Anterior cingulate cortex (tissue), 58 donors: ENCODE data around the gene FOXI3.

Experiments used
- DNase-seq, 58 donors: peaks; one replicate each; lab custom pipeline; 2025; lab: John Stamatoyannopoulos, UW

Gene FOXI3

DNA sequence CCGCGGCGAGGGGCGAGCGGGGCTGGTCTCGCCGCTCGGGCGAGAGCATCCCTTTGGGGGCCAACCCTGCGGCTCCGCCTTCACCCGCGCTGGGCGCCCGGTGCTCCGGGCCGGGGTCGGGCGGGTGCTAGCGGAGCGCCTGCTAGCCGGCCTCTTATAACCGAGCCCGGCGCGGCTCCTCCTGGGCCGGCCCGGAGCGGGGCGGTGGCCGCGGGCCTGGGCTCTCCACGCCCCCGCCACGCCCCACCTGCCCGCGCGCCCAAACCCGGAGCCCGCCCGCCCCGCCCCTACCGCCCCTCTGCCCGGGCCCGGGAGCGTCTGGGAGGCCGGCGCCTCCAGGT lies at the start of gene FOXI3:
Gene FOXI3 (minus strand): TSS at position 129 of the 341 bp plus-strand sequence. CDS start 158 bp downstream, outside the sequence.
- DNase-seq = no peak

GRCh38 chr2:88500691-88501090 lies 48.2 kb upstream of the FOXI3 start:
- no peak for DNase-seq

- DNase-seq = no peak
Observed at GRCh38 chr2:88499204-88499603, 46.7 kb upstream of the FOXI3 start.

GRCh38 chr2:88493481-88493880 lies 41.0 kb upstream of the FOXI3 start:
- no peak for DNase-seq

- no peak for DNase-seq
Observed at GRCh38 chr2:88492002-88492401, 39.5 kb upstream of the FOXI3 start.

DNA sequence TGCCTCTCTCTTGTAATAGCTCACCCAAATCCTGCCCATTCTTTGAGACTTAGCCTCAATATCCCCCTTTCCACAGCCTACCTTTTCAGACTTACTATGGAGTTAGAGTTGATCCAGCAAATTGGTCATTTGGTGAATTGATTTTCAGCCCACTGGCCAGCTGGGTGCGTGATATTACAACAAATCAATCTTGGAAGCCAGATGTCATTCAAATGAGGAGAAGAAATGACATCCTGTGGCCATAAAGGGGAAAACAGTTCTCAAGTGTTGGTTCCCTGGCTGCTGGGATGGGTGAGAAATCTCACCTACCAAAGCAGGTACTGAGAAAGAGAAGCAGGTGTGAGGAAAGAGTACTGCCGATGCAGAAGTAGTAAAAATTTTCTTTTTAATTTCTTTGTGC lies 36.7 kb upstream of the FOXI3 start:
- DNase-seq = no peak

- DNase-seq = no peak
Observed at GRCh38 chr2:88483200-88483599, 30.7 kb upstream of the FOXI3 start.

GRCh38 chr2:88481691-88482336 lies 29.3 kb upstream of the FOXI3 start:
- no peak for DNase-seq

GRCh38 chr2:88472811-88473210 lies 20.3 kb upstream of the FOXI3 start:
- DNase-seq = no peak

DNA sequence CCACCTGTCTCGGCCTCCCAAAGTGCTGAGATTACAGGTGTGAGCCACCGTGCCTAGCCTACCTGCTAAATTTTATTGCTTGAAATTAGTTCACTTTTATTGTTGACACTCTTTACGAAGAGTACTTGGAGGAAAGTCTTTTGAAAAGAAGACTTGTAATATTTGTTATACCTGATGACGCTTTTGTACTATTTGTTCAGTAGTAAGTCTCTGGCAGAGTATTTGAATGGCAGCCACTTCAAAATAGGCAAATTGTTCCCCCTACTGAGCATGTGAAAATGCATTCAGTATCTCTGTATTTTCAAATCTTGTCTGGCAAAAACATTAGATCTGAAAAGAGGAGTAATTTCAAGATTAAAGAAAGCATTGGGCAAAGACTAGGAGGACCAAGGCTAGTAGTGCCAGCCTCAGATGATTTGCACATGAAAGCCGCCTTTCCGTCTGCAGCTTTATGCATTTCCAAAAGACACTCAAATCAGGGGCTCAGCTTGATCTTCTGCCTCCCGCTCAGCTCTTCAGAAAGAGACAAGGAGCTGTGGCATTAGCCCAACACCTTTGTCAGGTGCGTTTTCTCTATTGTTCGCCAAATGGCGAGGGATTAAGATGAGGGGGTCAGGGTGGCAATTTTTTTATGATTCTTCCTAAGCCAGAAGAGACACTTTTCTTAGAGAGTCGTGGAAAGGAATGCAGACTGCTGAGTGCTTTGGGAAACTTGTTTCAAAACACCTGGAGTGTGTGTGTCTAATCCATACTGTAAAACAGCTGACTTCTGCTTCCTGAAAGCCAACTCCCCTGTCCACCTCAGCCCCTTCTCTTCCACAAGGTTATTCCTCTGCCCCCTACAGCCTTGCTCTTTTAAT lies 18.8 kb upstream of the FOXI3 start:
- peak in 1 of 58 donors; percentile 32 for DNase-seq

DNA sequence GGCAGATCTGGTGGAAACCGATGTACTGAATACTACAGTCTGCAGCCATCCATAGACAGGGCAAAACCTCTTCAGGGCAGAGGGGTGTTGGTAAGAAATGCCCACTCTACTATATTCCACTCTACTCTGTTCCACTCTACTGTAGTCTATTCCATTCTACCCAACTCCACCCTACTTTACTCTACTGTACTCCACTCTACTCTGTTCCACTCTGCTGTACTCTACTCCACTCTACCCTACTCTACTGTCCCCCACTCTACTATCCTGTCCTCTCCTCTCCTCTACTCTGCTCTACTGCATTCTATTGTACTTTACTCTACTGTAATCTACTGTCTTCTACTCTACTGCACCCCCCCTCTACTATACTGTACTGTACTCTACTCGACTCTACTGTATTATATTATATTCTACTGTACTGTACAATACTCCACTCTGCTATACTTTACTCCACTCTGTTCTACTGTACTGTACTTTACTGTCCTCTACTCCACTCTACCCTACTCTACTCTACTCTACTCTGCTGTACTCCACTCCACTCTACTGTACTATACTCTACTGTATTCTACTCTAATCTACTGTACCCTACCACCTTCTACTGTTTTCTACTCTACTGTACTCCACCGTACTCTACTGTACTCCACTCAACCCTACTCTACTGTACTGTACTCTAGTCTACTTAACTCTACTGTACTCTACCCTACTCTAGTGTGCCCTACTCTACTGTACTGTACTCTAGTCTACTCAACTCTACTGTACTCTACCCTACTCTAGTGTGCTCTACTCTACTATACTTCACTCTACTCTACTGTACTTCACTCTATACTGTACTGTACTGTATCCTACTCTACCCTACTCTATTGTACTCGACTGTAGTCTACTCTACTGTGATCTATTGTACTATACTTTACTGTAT lies 17.0 kb upstream of the FOXI3 start:
- DNase-seq = no peak

GRCh38 chr2:88464153-88464552 lies 11.7 kb upstream of the FOXI3 start:
- DNase-seq = no peak

- DNase-seq = no peak
Observed at GRCh38 chr2:88458633-88459032, 6.1 kb upstream of the FOXI3 start.

GRCh38 chr2:88452980-88453582 lies 588 bp upstream of the FOXI3 start:
- no peak for DNase-seq

GRCh38 chr2:88451811-88452564 lies 505 bp downstream of the FOXI3 start:
- no peak for DNase-seq

DNA sequence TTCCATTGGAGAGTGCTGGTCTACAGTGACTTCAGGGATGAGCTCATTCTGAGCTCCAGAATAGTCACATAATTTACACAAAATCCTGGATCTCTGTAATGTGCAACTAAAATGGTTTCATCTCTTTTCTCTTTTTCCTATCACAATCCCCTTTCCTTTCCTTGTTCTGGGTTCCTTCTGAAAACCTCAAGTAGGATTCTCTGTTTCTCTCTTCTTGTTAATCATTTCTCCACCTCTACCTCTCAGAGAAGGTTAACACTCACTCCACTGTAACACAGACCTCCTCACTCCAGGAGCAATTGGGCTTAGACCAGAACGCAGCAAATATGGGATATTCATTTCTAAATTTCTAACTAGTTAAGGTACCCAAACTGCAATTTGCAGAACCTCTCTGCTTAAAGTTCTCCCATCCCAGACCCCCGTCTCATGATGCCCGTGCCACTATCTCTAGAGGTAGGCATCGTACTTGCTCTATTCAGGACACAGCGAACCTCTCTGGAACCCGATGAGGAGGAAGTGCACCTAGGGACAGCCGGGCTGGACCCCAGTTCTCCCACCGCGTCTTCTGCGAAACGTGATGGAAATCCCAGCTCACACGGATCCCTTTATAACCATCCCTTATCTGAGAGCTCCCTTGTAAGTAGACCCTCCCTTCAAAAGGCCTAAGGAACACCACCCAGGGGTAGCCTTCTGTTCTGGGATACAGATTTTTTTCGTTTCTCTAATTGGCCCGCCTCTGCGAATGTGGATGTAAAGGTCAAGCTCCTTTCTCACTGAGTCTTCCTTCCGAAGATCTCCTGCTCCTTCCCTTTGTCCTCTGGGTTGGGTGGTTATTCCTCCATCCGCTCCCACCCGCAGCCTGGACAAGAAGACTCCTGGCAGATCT lies 1.3 kb downstream of the FOXI3 start:
- DNase-seq = no peak

DNA sequence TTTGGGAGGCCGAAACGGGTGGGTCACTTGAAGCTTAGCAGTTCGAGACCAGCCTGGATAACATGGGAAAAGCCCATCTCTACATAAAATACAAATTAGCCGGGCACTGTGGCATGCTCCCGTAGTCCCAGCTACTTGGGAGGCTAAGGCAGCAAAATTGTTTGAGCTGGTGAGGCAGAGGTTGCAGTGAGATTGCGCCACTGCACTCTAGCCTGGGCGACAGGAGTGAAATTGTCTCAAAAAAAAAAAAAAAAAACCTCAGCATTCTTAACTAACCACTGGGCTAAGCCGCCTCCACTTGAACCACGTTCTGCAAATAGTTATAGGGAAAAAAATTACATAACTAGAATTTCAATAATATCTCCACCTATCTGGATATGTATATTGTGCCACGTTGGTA lies 2.3 kb downstream of the FOXI3 start:
- DNase-seq = no peak

DNA sequence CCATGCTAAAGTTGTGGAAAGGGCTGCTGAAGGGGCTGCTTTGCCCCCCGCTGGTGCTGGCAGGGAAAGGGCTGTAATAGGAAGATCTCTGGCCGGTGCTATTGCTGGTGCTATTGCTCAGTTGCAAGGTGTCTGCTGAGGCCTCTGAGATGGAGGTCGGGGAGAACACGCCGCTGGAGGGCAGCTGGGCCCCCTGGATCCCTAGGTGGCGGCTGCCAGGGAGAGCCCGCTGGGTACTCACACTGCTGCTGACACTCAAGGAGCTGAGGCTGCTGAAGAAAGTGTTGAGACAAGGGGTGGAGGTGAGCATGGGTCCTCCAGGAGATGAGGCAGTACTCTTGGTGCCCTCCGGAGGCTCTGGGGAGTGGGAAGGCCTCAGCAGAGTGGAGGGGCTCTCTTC lies 4.2 kb downstream of the FOXI3 start:
- no peak for DNase-seq
